ENCODE data around the gene UNC13D. TPM values are rescaled to one million over a fixed set of nuclear protein-coding genes. Genes with fewer than 3 reads are reported as not detected.

UNC13D gene
- total RNA-seq, 1 donor from 2014 or later, result 2.7 TPM

GRCh38 chr17:75826561-75827307 is 17.5 kb downstream of the UNC13D start:
- TF ChIP-seq EZH2 (IDR thresholded peaks at IDR 0.05; ENCODE audit: insufficient read depth, low read length) (no peak), CTCF (IDR thresholded peaks at IDR 0.05; ENCODE audit: insufficient read depth, low read depth, low read length) (no peak)
- Histone ChIP-seq H3K9me3 (ENCODE audit: insufficient read depth, low read depth, low read length) (no peaks in the 10 kb centered on the region), H3K79me2 (ENCODE audit: insufficient read depth, low read length) (no peaks in the 10 kb centered on the region), H3K27me3 (ENCODE audit: insufficient read depth, low read length) (no peaks in the 10 kb centered on the region), H3K9ac (ENCODE audit: low read length) (no peak overlapping the region), H3K4me3 (ENCODE audit: insufficient read depth, low read depth, low read length) (no peak overlapping the region), H3K36me3 (ENCODE audit: insufficient read depth, low read length) (no peaks in the 10 kb centered on the region), H3K4me2 (ENCODE audit: low read length) (no peak overlapping the region), H3K4me1 (ENCODE audit: insufficient read depth, low read length) (peaks cover 13% of the 10 kb centered on the region), H3K27ac (ENCODE audit: low read depth, low read length) (no peak overlapping the region), H4K20me1 (ENCODE audit: insufficient read depth, low read length) (no peaks in the 10 kb centered on the region), H2AFZ (ENCODE audit: low read depth, low read length) (no peak overlapping the region)
- no peaks in the 10 kb centered on the region for H3K4me1 Mint-ChIP-seq (ENCODE audit: low read depth, unreplicated experiment)
- H3K27ac Mint-ChIP-seq (ENCODE audit: unreplicated experiment), result no peak overlapping the region
- no peak overlapping the region for H3K4me3 Mint-ChIP-seq (ENCODE audit: unreplicated experiment)
- H3K36me3 Mint-ChIP-seq (ENCODE audit: low read depth, unreplicated experiment), result peaks cover 5% of the 10 kb centered on the region
- DNase-seq (ENCODE audit: low read depth), result no peak
- FAIRE-seq, result no peak
- H3K27me3 Mint-ChIP-seq (ENCODE audit: low read depth, unreplicated experiment), result no peaks in the 10 kb centered on the region
- no peaks in the 10 kb centered on the region for H3K9me3 Mint-ChIP-seq (ENCODE audit: unreplicated experiment)

- no peaks in the 10 kb centered on the region for H3K27me3 ChIP-seq (ENCODE audit: insufficient read depth, low read length)
- no peak overlapping the region for H3K4me3 ChIP-seq (ENCODE audit: insufficient read depth, low read depth, low read length)
- H3K4me1 ChIP-seq (ENCODE audit: insufficient read depth, low read length), result peaks cover 13% of the 10 kb centered on the region
- Mint-ChIP-seq H3K4me1 (ENCODE audit: low read depth, unreplicated experiment) (no peaks in the 10 kb centered on the region), H3K9me3 (ENCODE audit: unreplicated experiment) (no peaks in the 10 kb centered on the region), H3K36me3 (ENCODE audit: low read depth, unreplicated experiment) (peaks cover 5% of the 10 kb centered on the region), H3K27ac (ENCODE audit: unreplicated experiment) (no peak overlapping the region), H3K4me3 (ENCODE audit: unreplicated experiment) (no peak overlapping the region), H3K27me3 (ENCODE audit: low read depth, unreplicated experiment) (no peaks in the 10 kb centered on the region)
- TF ChIP-seq CTCF (IDR thresholded peaks at IDR 0.05; ENCODE audit: insufficient read depth, low read depth, low read length) (no peak), EZH2 (IDR thresholded peaks at IDR 0.05; ENCODE audit: insufficient read depth, low read length) (no peak)
- H3K36me3 ChIP-seq (ENCODE audit: insufficient read depth, low read length), result peaks cover under 1% of the 10 kb centered on the region
- no peak overlapping the region for H2AFZ ChIP-seq (ENCODE audit: low read depth, low read length)
- no peaks in the 10 kb centered on the region for H3K9me3 ChIP-seq (ENCODE audit: insufficient read depth, low read depth, low read length)
- no peak overlapping the region for H3K27ac ChIP-seq (ENCODE audit: low read depth, low read length)
- no peak overlapping the region for H3K4me2 ChIP-seq (ENCODE audit: low read length)
- no peaks in the 10 kb centered on the region for H4K20me1 ChIP-seq (ENCODE audit: insufficient read depth, low read length)
- no peak overlapping the region for H3K9ac ChIP-seq (ENCODE audit: low read length)
- FAIRE-seq, result no peak
- no peak for DNase-seq (ENCODE audit: low read depth)
- H3K79me2 ChIP-seq (ENCODE audit: insufficient read depth, low read length), result no peaks in the 10 kb centered on the region
These were observed 18.3 kb downstream of the UNC13D start for GRCh38 chr17:75825748-75826370.

- H3K4me3 Mint-ChIP-seq (ENCODE audit: unreplicated experiment), result no peak overlapping the region
- H2AFZ ChIP-seq (ENCODE audit: low read depth, low read length), result no peak overlapping the region
- H3K79me2 ChIP-seq (ENCODE audit: insufficient read depth, low read length), result no peaks in the 10 kb centered on the region
- no peaks in the 10 kb centered on the region for H3K9me3 Mint-ChIP-seq (ENCODE audit: unreplicated experiment)
- DNase-seq (ENCODE audit: low read depth) (no peak), FAIRE-seq (no peak)
- peaks cover 13% of the 10 kb centered on the region for H3K4me1 ChIP-seq (ENCODE audit: insufficient read depth, low read length)
- H3K4me1 Mint-ChIP-seq (ENCODE audit: low read depth, unreplicated experiment), result no peaks in the 10 kb centered on the region
- H3K4me2 ChIP-seq (ENCODE audit: low read length), result no peak overlapping the region
- H3K36me3 ChIP-seq (ENCODE audit: insufficient read depth, low read length), result peaks cover 4% of the 10 kb centered on the region
- H3K27me3 ChIP-seq (ENCODE audit: insufficient read depth, low read length), result no peaks in the 10 kb centered on the region
- TF ChIP-seq CTCF (IDR thresholded peaks at IDR 0.05; ENCODE audit: insufficient read depth, low read depth, low read length) (no peak), EZH2 (IDR thresholded peaks at IDR 0.05; ENCODE audit: insufficient read depth, low read length) (no peak)
- no peaks in the 10 kb centered on the region for H3K9me3 ChIP-seq (ENCODE audit: insufficient read depth, low read depth, low read length)
- no peaks in the 10 kb centered on the region for H3K27me3 Mint-ChIP-seq (ENCODE audit: low read depth, unreplicated experiment)
- H3K27ac ChIP-seq (ENCODE audit: low read depth, low read length), result no peak overlapping the region
- H4K20me1 ChIP-seq (ENCODE audit: insufficient read depth, low read length), result no peaks in the 10 kb centered on the region
- no peak overlapping the region for H3K27ac Mint-ChIP-seq (ENCODE audit: unreplicated experiment)
- H3K4me3 ChIP-seq (ENCODE audit: insufficient read depth, low read depth, low read length), result no peak overlapping the region
- H3K9ac ChIP-seq (ENCODE audit: low read length), result no peak overlapping the region
- peaks cover 6% of the 10 kb centered on the region for H3K36me3 Mint-ChIP-seq (ENCODE audit: low read depth, unreplicated experiment)
These were observed 19.1 kb downstream of the UNC13D start for GRCh38 chr17:75825149-75825552.
